SK-N-SH treated with all-trans-retinoic acid at 6 μM for 48 hours (cell line): ENCODE data around the gene PDF.

ENCODE experiments used
- ATAC-seq: fragments of 200-7000 bp; cut with Tn5 transposase; 3 replicates; pipeline ENCODE4 v1.9.1; 2020; ENCODE audit warnings: mild to moderate bottlenecking, moderate library complexity
- ARNTL ChIP-seq: fragments of 450-650 bp; formaldehyde crosslinking; IDR thresholded peaks from 2 replicates; pipeline ENCODE4 v1.5.0; 2020; ENCODE audit warnings: low read depth, mild to moderate bottlenecking, moderate library complexity, borderline replicate concordance
- BACH2 ChIP-seq: fragments of 250-450 bp; sonication (Bioruptor Pico); IDR thresholded peaks from 2 replicates; pipeline ENCODE4 v1.9.0; 2021; ENCODE audit warnings: mild to moderate bottlenecking, borderline replicate concordance
- ESRRG ChIP-seq: fragments of 250-450 bp; sonication (Bioruptor Pico); IDR thresholded peaks from 2 replicates; pipeline ENCODE4 v1.6.1; 2021; ENCODE audit warnings: mild to moderate bottlenecking
- GLIS3 ChIP-seq: fragments of 250-450 bp; sonication (Bioruptor Pico); IDR thresholded peaks from 2 replicates; pipeline ENCODE4 v1.5.0; 2020; ENCODE audit warnings: mild to moderate bottlenecking, moderate library complexity
- ISL1 ChIP-seq: fragments of 250-450 bp; sonication (Bioruptor Pico); IDR thresholded peaks from 2 replicates; pipeline ENCODE4 v2.1.2; 2022; ENCODE audit warnings: mild to moderate bottlenecking, moderate library complexity
- OSR1 ChIP-seq: fragments of 250-450 bp; sonication (Bioruptor Pico); IDR thresholded peaks from 2 replicates; pipeline ENCODE4 v1.8.0; 2022; ENCODE audit warnings: moderate library complexity, mild to moderate bottlenecking, inconsistent platforms
- PATZ1 ChIP-seq: fragments of 250-450 bp; sonication (Bioruptor Pico); IDR thresholded peaks from 2 replicates; pipeline ENCODE4 v1.8.0; 2020; ENCODE audit warnings: mild to moderate bottlenecking, moderate library complexity, borderline replicate concordance
- POU6F1 ChIP-seq: fragments of 250-450 bp; sonication (Bioruptor Pico); IDR thresholded peaks from 2 replicates; pipeline ENCODE4 v1.8.0; 2021; ENCODE audit warnings: low read depth, mild to moderate bottlenecking, moderate library complexity, borderline replicate concordance
- PPARA ChIP-seq: fragments of 250-450 bp; sonication (Bioruptor Pico); IDR thresholded peaks from 2 replicates; pipeline ENCODE4 v1.5.0; 2020; ENCODE audit warnings: mild to moderate bottlenecking, borderline replicate concordance
- RARB ChIP-seq: fragments of 250-450 bp; sonication (Bioruptor Pico); IDR thresholded peaks from 2 replicates; pipeline ENCODE4 v1.8.0; 2021; ENCODE audit warnings: mild to moderate bottlenecking, moderate library complexity
- SNAI2 ChIP-seq: fragments of 250-450 bp; sonication (Bioruptor Pico); IDR thresholded peaks from 2 replicates; pipeline ENCODE4 v1.5.0; 2020; ENCODE audit warnings: mild to moderate bottlenecking, moderate library complexity
- TSHZ2 ChIP-seq: fragments of 250-450 bp; sonication (Bioruptor Pico); IDR thresholded peaks from 2 replicates; pipeline ENCODE4 v1.5.0; 2020; ENCODE audit warnings: mild to moderate bottlenecking, moderate library complexity
- ZC3H10 ChIP-seq: fragments of 250-450 bp; sonication (Bioruptor Pico); IDR thresholded peaks from 2 replicates; pipeline ENCODE4 v1.5.1; 2021; ENCODE audit warnings: mild to moderate bottlenecking, moderate library complexity
- ZFP3 ChIP-seq: fragments of 250-450 bp; sonication (Bioruptor Pico); IDR thresholded peaks from 2 replicates; pipeline ENCODE4 v1.5.0; 2020; ENCODE audit warnings: mild to moderate bottlenecking, moderate library complexity
- ZFP30 ChIP-seq: fragments of 450-650 bp; formaldehyde crosslinking; IDR thresholded peaks from 2 replicates; pipeline ENCODE4 v1.5.0; 2022; ENCODE audit warnings: mild to moderate bottlenecking, moderate library complexity
- ZNF565 ChIP-seq: fragments of 450-650 bp; formaldehyde crosslinking; conservative IDR thresholded peaks from 2 replicates; pipeline ENCODE4 v1.5.0; 2020; ENCODE audit warnings: low read depth, mild to moderate bottlenecking, moderate library complexity
- ZNF70 ChIP-seq: fragments of 450-650 bp; formaldehyde crosslinking; IDR thresholded peaks from 2 replicates; pipeline ENCODE4 v1.5.0; 2020; ENCODE audit warnings: mild to moderate bottlenecking, moderate library complexity
- ZNF8 ChIP-seq: fragments of 450-650 bp; formaldehyde crosslinking; IDR thresholded peaks from 2 replicates; pipeline ENCODE4 v1.5.0; 2020; ENCODE audit warnings: mild to moderate bottlenecking, moderate library complexity

Gene PDF

GRCh38 chr16:69378036-69378435 is 47.6 kb upstream of the PDF start:
- TF ChIP-seq POU6F1 (CRISPR knock-in tag) (no peak), GLIS3 (CRISPR knock-in tag) (no peak), PPARA (no peak), ZC3H10 (no peak)
- ATAC-seq: no peak

GRCh38 chr16:69376393-69377059 is 46.1 kb upstream of the PDF start:
- no peak for TF ChIP-seq PATZ1 (CRISPR knock-in tag)
- no peak for TF ChIP-seq ARNTL (CRISPR knock-in tag)
- TF ChIP-seq OSR1: no peak
- no peak for TF ChIP-seq ZNF565 (CRISPR knock-in tag)
- TF ChIP-seq ZNF8 (CRISPR knock-in tag): no peak
- no peak for TF ChIP-seq ZFP30 (CRISPR knock-in tag)
- TF ChIP-seq POU6F1 (CRISPR knock-in tag): no peak
- no peak for TF ChIP-seq ZNF70 (CRISPR knock-in tag)
- no peak for TF ChIP-seq RARB (CRISPR knock-in tag)
- no peak for TF ChIP-seq ZFP3
- no peak for ATAC-seq

- no peak for TF ChIP-seq ESRRG (CRISPR knock-in tag)
- no peak for TF ChIP-seq PATZ1 (CRISPR knock-in tag)
- TF ChIP-seq TSHZ2: no peak
- no peak for TF ChIP-seq ZC3H10
- TF ChIP-seq ZNF8 (CRISPR knock-in tag): no peak
- no peak for TF ChIP-seq ISL1 (CRISPR knock-in tag)
- TF ChIP-seq ZFP3: no peak
- TF ChIP-seq PPARA: no peak
- TF ChIP-seq POU6F1 (CRISPR knock-in tag): no peak
- TF ChIP-seq SNAI2: no peak
- no peak for TF ChIP-seq ZNF565 (CRISPR knock-in tag)
- TF ChIP-seq BACH2 (CRISPR knock-in tag): no peak
- TF ChIP-seq ZNF70 (CRISPR knock-in tag): no peak
- ATAC-seq: no peak
These were observed 42.6 kb upstream of the PDF start for GRCh38 chr16:69373019-69373418.
